NCI-H1105 (cell line): ENCODE measurements around the gene GPR162.

ENCODE experiments used
- DNase-seq: peaks from one replicate; lab custom pipeline; 2025; lab: John Stamatoyannopoulos, UW

The GPR162 gene, protein sequence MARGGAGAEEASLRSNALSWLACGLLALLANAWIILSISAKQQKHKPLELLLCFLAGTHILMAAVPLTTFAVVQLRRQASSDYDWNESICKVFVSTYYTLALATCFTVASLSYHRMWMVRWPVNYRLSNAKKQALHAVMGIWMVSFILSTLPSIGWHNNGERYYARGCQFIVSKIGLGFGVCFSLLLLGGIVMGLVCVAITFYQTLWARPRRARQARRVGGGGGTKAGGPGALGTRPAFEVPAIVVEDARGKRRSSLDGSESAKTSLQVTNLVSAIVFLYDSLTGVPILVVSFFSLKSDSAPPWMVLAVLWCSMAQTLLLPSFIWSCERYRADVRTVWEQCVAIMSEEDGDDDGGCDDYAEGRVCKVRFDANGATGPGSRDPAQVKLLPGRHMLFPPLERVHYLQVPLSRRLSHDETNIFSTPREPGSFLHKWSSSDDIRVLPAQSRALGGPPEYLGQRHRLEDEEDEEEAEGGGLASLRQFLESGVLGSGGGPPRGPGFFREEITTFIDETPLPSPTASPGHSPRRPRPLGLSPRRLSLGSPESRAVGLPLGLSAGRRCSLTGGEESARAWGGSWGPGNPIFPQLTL

DNA sequence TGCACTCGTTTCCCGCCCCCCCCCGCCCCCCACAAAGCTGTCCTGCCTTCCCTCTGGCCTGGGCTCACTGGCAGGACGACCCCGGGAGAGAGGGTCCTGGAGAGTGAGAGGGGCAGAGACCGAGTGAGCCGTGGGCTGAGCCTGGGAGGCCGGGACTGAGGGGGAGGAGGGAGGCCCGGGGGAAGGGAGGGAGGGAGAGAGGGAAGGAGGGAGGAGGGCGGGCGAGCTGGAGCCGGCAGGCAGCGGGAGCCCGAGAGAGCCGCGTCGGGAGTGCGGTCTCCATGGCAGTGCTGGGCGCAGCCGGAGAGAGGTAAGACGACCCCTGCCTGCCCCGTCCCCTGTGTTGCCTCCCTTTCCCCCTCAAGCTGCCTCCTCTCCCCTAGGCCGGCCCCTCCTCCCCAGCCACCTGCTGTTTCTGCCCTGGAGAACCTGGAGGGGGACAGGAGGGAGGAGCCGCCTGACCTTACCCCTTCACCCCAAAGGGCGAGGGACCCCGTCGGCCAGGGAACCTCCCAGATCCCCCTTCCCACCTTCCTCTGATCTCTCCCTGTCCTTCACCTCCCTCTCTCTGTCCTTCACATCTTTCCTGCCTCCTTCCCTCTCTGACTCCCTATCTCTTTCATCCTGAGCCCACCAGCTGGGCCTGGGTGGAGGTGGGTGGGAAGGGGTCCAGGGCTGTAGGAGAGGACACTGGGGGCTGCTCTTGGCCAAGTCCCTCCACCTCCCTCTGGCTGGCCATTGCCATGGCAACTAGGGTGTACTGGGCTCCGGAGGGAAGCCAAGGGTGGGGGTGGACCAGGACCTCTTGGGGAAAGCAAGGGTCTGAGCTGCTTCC is at the start of gene GPR162:
Gene GPR162 (plus strand): TSS at position 231 of the 835 bp plus-strand sequence. CDS start 2,078 bp downstream, outside the sequence.
- DNase-seq: peak; percentile 59

DNA sequence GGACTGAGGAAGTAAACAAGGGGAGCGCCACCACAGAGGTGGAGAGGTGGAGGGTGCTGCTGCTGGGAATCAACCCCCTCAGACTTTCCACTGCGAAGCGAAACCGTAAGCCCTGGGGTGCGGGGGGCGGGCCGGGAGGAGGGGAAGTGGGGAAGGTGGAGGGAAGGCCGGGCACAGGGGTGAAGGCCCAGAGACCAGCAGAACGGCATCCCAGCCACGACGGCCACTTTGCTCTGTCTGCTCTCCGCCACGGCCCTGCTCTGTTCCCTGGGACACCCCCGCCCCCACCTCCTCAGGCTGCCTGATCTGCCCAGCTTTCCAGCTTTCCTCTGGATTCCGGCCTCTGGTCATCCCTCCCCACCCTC is 49.3 kb upstream of the GPR162 start, which contains the start of gene LAG3:
Gene LAG3 (plus strand): TSS at position 190 of the 365 bp plus-strand sequence. CDS start 333 bp downstream, outside the sequence.
- no peak for DNase-seq

DNA sequence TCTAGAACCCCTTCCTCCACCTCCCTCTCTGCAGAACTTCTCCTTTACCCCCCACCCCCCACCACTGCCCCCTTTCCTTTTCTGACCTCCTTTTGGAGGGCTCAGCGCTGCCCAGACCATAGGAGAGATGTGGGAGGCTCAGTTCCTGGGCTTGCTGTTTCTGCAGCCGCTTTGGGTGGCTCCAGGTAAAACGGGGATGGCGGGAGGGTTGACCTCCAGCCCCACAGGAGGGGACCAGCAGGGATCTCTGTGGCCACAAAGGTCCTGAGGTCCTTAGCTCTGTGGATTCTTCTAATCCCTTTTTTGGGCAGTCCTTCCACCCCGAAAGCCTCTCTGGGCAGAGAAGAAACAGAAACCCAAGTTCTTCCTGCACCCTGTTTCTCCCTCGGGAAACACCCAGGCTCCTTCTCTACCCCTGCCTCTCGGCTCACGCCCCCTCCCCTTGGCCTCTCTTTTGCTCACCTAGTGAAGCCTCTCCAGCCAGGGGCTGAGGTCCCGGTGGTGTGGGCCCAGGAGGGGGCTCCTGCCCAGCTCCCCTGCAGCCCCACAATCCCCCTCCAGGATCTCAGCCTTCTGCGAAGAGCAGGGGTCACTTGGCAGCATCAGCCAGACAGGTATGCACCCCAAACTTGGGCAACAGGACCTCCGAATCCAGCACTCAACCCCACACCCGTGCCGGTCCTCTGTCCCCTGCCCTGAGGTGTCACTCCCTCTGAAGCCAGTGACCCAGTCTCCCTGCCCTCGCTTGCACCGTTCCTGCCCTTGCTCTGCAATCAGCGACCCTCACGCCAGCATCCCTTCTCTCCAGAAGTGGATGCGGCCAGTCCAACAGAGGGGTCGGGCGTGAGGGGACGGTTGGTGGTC is 48.7 kb upstream of the GPR162 start:
- no peak for DNase-seq

DNA sequence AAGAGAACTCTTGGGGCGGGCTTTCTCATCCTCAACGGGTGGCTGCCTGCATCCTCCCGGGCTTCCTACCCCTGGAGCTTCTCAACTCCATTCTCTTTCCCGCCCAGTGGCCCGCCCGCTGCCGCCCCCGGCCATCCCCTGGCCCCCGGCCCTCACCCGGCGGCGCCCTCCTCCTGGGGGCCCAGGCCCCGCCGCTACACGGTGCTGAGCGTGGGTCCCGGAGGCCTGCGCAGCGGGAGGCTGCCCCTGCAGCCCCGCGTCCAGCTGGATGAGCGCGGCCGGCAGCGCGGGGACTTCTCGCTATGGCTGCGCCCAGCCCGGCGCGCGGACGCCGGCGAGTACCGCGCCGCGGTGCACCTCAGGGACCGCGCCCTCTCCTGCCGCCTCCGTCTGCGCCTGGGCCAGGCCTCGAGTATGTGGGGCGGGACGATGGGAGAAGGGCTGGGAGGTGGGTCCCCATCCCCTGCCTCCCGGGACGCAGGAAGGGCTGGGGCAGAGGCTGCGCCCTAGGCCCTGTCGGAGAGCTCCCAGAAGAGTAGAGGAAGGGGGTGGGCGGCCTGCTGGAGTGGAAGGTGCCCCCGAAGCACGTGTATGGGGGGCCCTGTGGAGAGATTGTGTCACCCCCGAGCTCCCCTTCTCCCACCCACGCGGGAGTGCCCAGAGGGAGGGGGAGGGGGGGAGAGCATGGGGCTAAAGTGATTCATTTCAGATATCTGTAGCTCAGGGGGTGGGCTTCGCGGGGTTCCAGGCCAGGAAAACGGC is 47.9 kb upstream of the GPR162 start:
- no peak for DNase-seq

DNA sequence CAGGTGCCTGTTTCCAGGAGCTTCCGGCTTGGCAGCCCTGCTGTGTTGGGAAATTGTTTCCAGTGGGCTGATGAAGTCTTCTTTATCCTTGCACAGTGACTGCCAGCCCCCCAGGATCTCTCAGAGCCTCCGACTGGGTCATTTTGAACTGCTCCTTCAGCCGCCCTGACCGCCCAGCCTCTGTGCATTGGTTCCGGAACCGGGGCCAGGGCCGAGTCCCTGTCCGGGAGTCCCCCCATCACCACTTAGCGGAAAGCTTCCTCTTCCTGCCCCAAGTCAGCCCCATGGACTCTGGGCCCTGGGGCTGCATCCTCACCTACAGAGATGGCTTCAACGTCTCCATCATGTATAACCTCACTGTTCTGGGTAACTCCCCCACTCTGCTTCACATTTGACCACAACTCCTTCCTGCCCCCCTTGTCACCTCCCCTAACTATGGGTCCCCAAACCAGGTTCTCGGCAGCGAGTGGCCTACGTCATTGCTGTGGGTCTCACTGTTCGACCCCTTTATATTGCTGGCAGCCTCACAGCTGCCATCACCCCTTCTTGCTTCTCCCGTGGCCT is 47.0 kb upstream of the GPR162 start:
- DNase-seq: no peak

DNA sequence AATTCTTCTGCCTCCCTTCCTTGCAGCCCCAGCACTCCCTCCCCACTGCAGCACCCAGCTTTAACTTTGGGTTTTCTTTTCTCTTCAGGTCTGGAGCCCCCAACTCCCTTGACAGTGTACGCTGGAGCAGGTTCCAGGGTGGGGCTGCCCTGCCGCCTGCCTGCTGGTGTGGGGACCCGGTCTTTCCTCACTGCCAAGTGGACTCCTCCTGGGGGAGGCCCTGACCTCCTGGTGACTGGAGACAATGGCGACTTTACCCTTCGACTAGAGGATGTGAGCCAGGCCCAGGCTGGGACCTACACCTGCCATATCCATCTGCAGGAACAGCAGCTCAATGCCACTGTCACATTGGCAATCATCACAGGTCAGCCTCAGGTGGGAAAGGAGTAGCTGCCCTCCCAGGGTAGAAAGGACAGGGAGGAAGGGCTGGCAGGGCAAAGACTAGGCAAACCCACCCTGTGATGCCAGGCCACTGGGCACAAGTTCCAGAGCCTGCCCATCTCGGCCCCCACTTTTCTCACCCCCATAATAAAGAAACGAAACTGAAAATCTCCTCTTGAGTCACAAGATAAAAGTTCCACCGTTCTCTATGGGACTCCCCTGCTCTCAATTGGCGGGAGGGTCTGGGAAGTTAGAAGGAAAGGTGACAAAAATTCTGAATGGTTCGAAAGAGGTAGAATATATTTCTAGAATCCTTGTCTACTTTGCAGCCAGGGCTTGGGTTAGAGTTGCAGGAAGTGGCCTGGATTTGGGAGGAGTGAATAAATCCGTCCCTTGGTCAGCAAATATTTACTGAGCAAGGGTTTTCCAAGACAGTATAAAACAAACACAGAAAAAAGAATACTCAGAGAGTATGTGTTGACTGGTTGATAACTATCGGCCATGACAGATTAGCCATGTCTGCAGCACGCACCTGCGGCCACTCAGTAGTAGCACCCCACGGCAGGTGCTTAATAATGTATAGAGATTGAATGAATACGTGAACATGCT is 46.1 kb upstream of the GPR162 start:
- no peak for DNase-seq

DNA sequence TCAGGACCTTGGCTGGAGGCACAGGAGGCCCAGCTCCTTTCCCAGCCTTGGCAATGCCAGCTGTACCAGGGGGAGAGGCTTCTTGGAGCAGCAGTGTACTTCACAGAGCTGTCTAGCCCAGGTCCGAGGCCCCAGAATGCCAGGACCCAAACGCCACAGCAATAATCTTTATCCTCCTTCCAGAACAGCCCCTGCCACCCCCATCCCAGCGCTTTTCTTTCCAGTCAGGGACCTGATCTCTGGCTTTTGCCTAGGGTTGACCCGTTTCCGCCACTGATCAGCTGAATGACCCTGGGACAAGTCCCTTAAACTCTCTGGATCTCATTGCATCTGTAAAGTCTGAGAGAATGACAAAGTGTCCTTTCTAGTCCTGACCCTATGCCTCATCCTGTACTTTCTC is 44.2 kb upstream of the GPR162 start:
- DNase-seq: no peak

DNA sequence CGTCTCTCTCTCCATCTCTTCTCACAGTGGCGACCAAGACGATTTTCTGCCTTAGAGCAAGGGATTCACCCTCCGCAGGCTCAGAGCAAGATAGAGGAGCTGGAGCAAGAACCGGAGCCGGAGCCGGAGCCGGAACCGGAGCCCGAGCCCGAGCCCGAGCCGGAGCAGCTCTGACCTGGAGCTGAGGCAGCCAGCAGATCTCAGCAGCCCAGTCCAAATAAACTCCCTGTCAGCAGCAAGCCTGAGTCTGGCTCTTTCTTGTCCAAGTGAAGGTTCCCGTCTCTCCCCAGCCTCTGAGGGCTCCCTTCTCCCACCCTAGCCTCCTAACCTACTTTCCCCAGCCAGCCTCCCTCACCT is 43.4 kb upstream of the GPR162 start:
- peak; percentile 26 for DNase-seq

DNA sequence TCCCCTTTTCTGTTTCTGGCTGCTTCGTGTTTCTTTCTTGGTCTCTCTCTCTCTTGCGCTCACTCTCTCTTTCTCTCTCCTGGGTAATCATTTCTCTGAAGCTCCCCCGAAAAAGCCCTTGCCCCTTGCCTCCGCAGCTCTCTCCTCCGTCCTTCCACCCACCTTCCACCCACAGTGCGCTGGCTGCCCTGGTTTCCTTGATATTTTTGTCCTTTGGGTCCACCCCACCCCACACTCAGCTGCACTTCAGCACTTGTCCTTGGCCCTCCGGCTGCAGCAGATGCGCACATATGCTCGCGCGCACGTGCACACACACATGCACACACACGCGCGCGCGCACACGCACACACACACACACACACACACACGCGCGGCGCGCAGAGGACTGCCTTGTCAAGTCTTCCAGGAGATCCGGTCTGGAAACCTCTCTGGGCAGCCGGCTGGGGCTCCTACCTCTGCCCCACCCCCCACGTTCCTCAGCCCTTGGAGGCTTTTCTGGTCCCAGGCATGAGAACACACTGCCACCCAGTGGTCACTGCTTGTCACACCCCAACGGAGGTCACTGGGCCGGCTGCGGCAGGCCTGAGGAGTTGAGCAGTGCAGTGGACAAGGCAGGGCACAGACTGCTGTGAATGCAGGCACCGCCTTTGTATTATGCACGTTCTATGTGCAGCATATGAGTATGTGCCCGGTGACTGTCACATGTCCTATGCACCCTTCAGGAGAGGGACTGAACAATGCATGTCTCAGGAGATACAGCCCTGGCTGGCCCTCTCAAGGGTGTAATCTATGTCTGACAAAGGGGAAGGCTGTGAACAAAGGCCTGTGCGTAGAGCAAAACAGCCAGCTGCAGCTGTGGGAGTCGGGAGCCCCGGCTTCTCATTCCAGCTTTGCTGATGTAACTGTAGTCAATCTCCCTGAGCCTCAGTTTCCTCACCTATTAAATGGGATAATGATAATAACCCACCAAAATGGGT is 42.8 kb upstream of the GPR162 start:
- DNase-seq: peak; percentile 93

DNA sequence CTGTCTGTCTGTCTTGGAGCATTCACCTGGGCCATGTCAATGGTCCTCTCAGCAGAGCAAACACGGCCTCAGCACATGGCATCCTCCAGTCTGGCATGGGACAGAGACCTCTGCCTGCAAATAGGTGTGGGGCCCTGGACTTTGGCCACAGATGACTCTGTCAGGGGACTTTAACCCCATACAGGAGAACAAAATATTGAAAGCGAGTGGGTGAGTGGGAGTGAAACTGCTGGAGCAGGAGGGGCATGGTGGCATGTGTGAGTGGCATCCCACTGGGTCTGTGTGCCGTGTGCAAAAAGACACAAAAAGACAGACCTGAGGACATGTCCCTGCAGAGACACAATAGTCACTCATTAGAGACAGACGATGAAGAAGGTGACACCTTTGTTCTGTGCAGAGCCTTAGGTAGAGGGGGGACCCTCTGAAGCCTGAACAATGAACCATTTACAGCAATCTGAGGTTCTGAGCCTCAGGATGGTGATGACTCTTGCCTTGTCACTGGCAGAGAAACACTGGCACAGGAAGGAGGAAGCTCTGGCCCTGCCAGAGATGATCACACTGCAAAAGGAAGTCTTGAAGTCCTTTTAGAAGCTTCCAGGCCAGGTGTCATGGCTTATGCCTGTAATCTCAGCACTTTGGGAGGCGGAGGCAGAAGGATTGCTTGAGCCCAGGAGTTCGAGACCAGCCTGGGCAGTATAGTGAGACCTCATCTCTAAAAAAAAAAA is 41.8 kb upstream of the GPR162 start:
- no peak for DNase-seq

DNA sequence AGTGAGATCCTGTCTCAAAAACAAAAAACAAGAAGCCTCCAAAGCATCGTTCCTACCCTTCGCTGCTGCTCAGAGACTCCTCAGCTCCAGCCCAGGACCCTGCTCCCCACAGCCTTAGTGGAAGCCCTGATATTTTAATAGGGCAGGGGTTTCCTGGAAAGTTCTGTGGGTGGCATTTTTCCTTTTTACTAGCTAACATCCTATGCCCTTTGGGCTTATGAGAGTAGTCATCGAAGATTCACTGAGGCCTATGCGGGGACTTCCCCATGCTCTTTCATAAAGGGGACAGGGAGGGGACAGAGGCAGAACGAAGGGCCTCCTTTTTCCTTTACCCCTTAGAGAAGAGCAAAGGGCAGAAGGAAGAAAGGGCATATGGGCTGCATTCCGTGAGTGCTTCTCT is 41.0 kb upstream of the GPR162 start:
- DNase-seq: no peak

DNA sequence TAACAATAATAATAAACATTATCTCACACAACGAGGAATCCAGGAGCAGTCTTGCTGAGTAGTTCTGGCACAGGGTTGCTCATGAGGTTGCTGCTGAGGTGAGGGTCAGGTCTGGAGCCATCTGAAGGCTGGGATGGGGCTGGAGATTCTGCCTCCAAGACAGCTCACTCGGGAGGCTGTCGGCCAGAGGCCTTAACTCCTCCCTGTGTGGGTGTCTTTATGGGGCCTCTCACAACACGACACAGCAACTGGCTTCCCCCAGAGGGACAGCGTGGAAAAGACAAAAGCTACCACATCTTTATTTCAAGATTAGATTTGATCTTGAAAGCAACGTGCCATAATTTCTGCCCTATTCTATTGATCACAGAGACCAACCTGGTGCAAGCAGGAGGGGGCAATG is 39.5 kb upstream of the GPR162 start:
- DNase-seq: no peak

DNA sequence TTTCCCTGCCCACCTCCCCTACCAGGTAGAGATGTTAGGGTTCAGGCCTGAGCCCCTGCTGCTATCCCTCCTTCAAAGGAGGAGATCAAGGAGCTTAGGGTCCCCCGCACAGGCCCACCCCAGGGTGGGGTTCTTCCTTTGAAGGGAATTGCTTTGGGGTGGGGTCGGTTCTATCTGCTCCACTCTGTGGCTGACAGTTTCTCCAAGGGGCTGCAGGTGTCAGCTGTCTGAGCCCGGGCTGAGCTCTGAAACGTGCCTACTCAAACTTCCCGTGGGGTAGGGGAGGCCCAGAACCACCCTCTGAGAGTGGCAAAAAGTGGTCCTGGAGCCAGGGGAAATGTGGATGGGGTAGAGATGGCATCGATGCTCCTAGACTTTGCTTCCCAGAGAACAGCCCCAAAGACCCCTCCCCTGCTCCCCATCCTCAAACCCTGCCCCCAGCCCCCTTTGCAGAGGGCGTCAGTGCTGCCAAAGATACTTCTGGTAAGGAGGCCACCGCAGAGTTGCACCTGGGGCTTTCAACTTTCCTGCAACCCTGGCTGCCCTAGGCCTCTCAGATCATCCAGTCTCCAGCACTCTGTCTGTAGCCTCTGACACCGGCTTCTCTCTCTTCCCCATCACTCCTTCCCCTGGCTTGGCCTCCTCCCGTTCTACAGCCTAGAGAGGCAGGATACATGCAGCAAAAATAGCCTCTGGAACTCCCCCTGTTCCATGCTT is 38.6 kb upstream of the GPR162 start:
- DNase-seq: no peak

DNA sequence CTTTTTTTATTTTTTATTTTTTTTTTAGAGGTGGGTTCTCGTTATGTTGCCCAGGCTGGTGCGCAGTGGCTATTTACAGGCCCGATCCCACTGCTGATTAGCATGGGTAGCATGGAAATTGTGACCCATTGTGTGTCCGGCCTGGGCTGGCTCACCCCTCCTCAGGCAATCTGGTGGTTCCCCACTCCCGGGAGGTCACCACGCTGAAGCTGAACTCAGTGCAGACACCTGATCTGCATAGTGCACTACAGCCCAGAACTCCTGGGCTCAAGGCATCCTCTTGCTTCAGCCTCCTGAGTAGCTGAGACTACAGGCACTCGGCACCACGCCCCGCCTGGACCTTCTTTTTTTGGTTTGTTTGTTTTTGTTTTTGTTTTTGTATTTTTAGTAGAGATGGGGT is 37.8 kb upstream of the GPR162 start:
- DNase-seq: no peak

DNA sequence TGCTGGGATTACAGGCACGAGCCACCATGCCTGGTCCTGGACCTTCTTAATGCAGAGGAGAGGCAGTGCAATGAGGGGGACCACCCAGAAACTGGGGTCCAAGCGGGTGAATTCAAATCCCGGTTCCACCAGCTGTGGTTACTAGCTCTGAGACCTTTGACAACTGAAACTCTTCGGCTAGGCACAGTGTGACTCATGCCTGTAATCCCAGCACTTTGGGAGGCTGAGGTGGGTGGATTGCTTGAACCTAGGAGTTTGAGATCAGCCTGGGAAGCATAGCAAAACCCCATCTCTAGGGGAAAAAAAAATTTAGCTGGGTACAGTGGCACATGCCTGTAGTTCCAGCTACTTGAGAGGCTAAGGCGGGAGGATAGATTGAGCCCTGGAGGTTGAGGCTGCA is 37.3 kb upstream of the GPR162 start:
- DNase-seq: no peak

DNA sequence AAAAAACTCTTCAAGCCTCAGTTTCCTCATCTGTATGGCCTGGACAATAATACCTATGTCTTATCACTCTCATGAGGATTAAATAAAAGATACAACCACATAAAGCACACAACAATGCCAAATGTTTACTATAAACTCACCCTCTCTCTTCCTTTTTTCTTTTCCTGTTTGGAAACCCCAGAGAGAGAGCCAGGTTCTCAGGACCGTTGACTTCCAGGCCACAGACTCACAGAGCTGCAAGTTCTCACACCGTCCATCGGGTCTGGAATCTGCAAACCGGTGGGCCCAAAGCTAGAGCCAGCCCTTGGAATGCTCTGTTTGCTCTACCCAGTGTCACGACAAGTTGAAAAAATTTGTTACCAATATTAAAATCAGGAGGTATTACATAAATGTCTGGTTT is 36.9 kb upstream of the GPR162 start:
- DNase-seq: no peak
